IMR-90 (cell line): ENCODE results near the gene RNF31. TPM values are rescaled to one million over a fixed set of nuclear protein-coding genes. Genes with fewer than 3 reads are reported as not detected.

Experiments
- ATAC-seq: fragments of 200-7000 bp; cut with Tn5 transposase; 2 replicates; pipeline ENCODE4 v1.9.1; 2020; ENCODE audit warnings: low read depth, mild to moderate bottlenecking, moderate library complexity
- BruUV-seq: library from RNA; stranded (reverse); fragments of 400-500 nt; replicated peaks from 2 replicates; lab custom pipeline; 2021; lab: Mats Ljungman, UMichigan
- CTCF ChIA-PET: fragments of 300-600 bp; formaldehyde crosslinking; extraction: SDS; loops from one replicate; lab custom pipeline; 2021; ENCODE audit warnings: antibody characterized with exemption; lab: Yijun Ruan, JAX
- POLR2A ChIA-PET: fragments of 300-600 bp; sonication (Branson Sonifier 250); formaldehyde crosslinking; loops from one replicate; lab custom pipeline; 2022; ENCODE audit warnings: antibody characterized with exemption; ENCODE audit not compliant: unreplicated experiment; lab: Charles Lee
- DNase-seq: peaks from one replicate; pipeline ENCODE4 v3.0.0; 2013
- H2AFZ ChIP-seq: replicated peaks from 2 replicates; pipeline ENCODE3; 2013; ENCODE audit warnings: low read length, mild to moderate bottlenecking; ENCODE audit not compliant: poor library complexity
- H2AK5ac ChIP-seq: 2 replicates; pipeline ENCODE4 v1.6.1; 2013; ENCODE audit warnings: low read depth, low read length, inconsistent platforms
- H2AK9ac ChIP-seq: replicated peaks from 2 replicates; pipeline ENCODE3; 2013; ENCODE audit warnings: mild to moderate bottlenecking, low read depth, low read length, moderate library complexity; ENCODE audit not compliant: poor library complexity
- H2BK120ac ChIP-seq: 2 replicates; pipeline ENCODE4 v1.6.1; 2013; ENCODE audit warnings: low read depth, low read length, inconsistent platforms
- H2BK15ac ChIP-seq: 3 replicates; pipeline ENCODE4 v1.6.1; 2013; ENCODE audit warnings: low read depth, low read length, inconsistent platforms
- H2BK20ac ChIP-seq: 2 replicates; pipeline ENCODE4 v1.6.1; 2013; ENCODE audit warnings: low read depth, mild to moderate bottlenecking, inconsistent platforms, low read length, moderate library complexity
- H2BK5ac ChIP-seq: 2 replicates; pipeline ENCODE4 v1.6.1; 2013; ENCODE audit warnings: mild to moderate bottlenecking, low read depth, low read length, inconsistent platforms; ENCODE audit not compliant: poor library complexity, severe bottlenecking
- H3K14ac ChIP-seq: replicated peaks from 2 replicates; pipeline ENCODE4 v1.6.1; 2013; ENCODE audit warnings: low read depth, low read length, inconsistent platforms
- H3K18ac ChIP-seq: 2 replicates; pipeline ENCODE4 v1.6.1; 2013; ENCODE audit warnings: low read depth, low read length, control low read depth
- H3K23ac ChIP-seq: 2 replicates; pipeline ENCODE4 v1.6.1; 2013; ENCODE audit warnings: low read depth, low read length, inconsistent platforms
- H3K27ac ChIP-seq: 2 replicates; pipeline ENCODE4 v1.5.1; 2013; ENCODE audit warnings: mild to moderate bottlenecking, control low read depth, low read length; ENCODE audit not compliant: insufficient read depth
- H3K27me3 ChIP-seq: 2 replicates; pipeline ENCODE4 v1.6.1; 2013; ENCODE audit warnings: low read length; ENCODE audit not compliant: control insufficient read depth, insufficient read depth
- H3K36me3 ChIP-seq: 2 replicates; pipeline ENCODE4 v1.6.1; 2013; ENCODE audit warnings: low read length, mixed read lengths; ENCODE audit not compliant: control insufficient read depth, insufficient read depth
- H3K4ac ChIP-seq: 2 replicates; pipeline ENCODE4 v1.6.1; 2013; ENCODE audit warnings: low read depth, low read length, inconsistent platforms
- H3K4me1 ChIP-seq: 2 replicates; pipeline ENCODE4 v1.6.1; 2013; ENCODE audit warnings: low read length, mixed read lengths; ENCODE audit not compliant: control insufficient read depth, insufficient read depth
- H3K4me2 ChIP-seq: 2 replicates; pipeline ENCODE4 v1.6.1; 2013; ENCODE audit warnings: low read depth, mild to moderate bottlenecking, control low read depth, low read length, moderate library complexity
- H3K4me3 ChIP-seq: 2 replicates; pipeline ENCODE4 v1.5.1; 2013; ENCODE audit warnings: low read depth, mild to moderate bottlenecking, control low read depth, low read length, moderate library complexity; ENCODE audit not compliant: insufficient read depth
- H3K56ac ChIP-seq: 2 replicates; pipeline ENCODE4 v1.6.1; 2013; ENCODE audit warnings: low read length, inconsistent platforms; ENCODE audit not compliant: insufficient read depth; ENCODE audit errors: extremely low read depth
- H3K79me1 ChIP-seq, 2 experiments: 2 replicates each; pipeline ENCODE4 v1.6.1; 2013; ENCODE audit warnings: low read length in 2 of 2, inconsistent platforms in 1 of 2, low read depth in 1 of 2
- H3K9ac ChIP-seq: 2 replicates; pipeline ENCODE4 v1.6.1; 2013; ENCODE audit warnings: low read depth, low read length, control low read depth
- H3K9me1 ChIP-seq: 2 replicates; pipeline ENCODE4 v1.6.1; 2013; ENCODE audit warnings: low read length, inconsistent platforms; ENCODE audit not compliant: insufficient read depth
- H3K9me3 ChIP-seq: 2 replicates; pipeline ENCODE4 v1.6.1; 2013; ENCODE audit warnings: low read length; ENCODE audit not compliant: control insufficient read depth, insufficient read depth
- H4K20me1 ChIP-seq: 2 replicates; pipeline ENCODE4 v1.6.1; 2013; ENCODE audit warnings: low read length, inconsistent platforms; ENCODE audit not compliant: insufficient read depth
- H4K5ac ChIP-seq: 2 replicates; pipeline ENCODE4 v1.6.1; 2013; ENCODE audit warnings: mild to moderate bottlenecking, low read depth, low read length, control low read depth
- H4K8ac ChIP-seq, 2 experiments: 2 replicates each; pipeline ENCODE4 v1.6.1; 2013; ENCODE audit warnings: low read depth in 2 of 2, low read length in 2 of 2, control low read depth in 1 of 2, inconsistent platforms in 1 of 2
- H4K91ac ChIP-seq: 2 replicates; pipeline ENCODE4 v1.6.1; 2013; ENCODE audit warnings: low read depth, low read length, inconsistent platforms; ENCODE audit not compliant: insufficient read depth
- MAZ ChIP-seq: IDR thresholded peaks from 2 replicates; pipeline ENCODE4 v1.6.1; 2012; ENCODE audit warnings: low read depth, mild to moderate bottlenecking, low read length, improper control_type of control experiment, moderate library complexity, borderline replicate concordance
- MXI1 ChIP-seq: IDR thresholded peaks from 2 replicates; pipeline ENCODE4 v1.6.1; 2012; ENCODE audit warnings: low read depth, mild to moderate bottlenecking, low read length, moderate library complexity, borderline replicate concordance
- NFE2L2 ChIP-seq: fragments of 150-350 bp; IDR thresholded peaks from 2 replicates; pipeline ENCODE4 v1.6.1; 2016; ENCODE audit warnings: low read depth, mild to moderate bottlenecking, low read length
- RCOR1 ChIP-seq: IDR thresholded peaks from 2 replicates; pipeline ENCODE4 v1.6.1; 2012; ENCODE audit warnings: mild to moderate bottlenecking, low read length, improper control_type of control experiment; ENCODE audit not compliant: insufficient replicate concordance
- RFX5 ChIP-seq: IDR thresholded peaks from 2 replicates; pipeline ENCODE4 v1.8.0; 2012; ENCODE audit warnings: low read depth, mild to moderate bottlenecking, low read length, moderate library complexity
- SMC3 ChIP-seq: fragments of 150-350 bp; IDR thresholded peaks from 2 replicates; pipeline ENCODE4 v1.6.1; 2016; ENCODE audit warnings: low read depth, mild to moderate bottlenecking, antibody characterized with exemption, low read length, moderate library complexity
- WGBS, 2 experiments: methylation state at CpG; one replicate each; pipeline versions ENCODE4 v1.1.5 to v1.1.7; 2013; ENCODE audit warnings: missing lambda C conversion rate in 2 of 2; ENCODE audit not compliant: insufficient read length in 1 of 2; ENCODE audit errors: extremely low coverage in 2 of 2; 5-methylcytosine and 5-hydroxymethylcytosine counted together
- dilution Hi-C: fragments of 300-500 bp; cut with HindIII; formaldehyde crosslinking; loops from one replicate; pipeline ENCODE4 v1.14.3; 2018; ENCODE audit warnings: low sequenced_read_pairs; ENCODE audit not compliant: unreplicated experiment
- in situ Hi-C: fragments of 300-500 bp; cut with MboI; formaldehyde crosslinking; loops from 3 replicates; pipeline ENCODE4 v1.14.3; 2019; ENCODE audit warnings: low sequenced_read_pairs, inconsistent platforms, mixed read lengths
- intact Hi-C: fragments of 100-400 bp; cut with micrococcal nuclease; formaldehyde crosslinking; loops from 2 replicates; pipeline ENCODE4 v1.10.0; 2022
- polyA plus RNA-seq, 3 experiments: library from polyadenylated mRNA; depleted of rRNA; stranded (reverse); fragments of >200 nt; gene quantifications; 2 replicates each; pipeline ENCODE4 v1.2.3, GENCODE V29; 2012; ENCODE audit warnings: low replicate concordance in 1 of 3
- total RNA-seq: library from RNA; depleted of rRNA; stranded (reverse); fragments of >200 nt; gene quantifications from 2 replicates; pipeline ENCODE4 v1.2.3, GENCODE V29; 2012

RNF31 gene
- total and polyA plus RNA-seq, 2 of the 4 experiments (the other 2 are of a cell fraction) = 31.6 to 37.5 TPM

DNA sequence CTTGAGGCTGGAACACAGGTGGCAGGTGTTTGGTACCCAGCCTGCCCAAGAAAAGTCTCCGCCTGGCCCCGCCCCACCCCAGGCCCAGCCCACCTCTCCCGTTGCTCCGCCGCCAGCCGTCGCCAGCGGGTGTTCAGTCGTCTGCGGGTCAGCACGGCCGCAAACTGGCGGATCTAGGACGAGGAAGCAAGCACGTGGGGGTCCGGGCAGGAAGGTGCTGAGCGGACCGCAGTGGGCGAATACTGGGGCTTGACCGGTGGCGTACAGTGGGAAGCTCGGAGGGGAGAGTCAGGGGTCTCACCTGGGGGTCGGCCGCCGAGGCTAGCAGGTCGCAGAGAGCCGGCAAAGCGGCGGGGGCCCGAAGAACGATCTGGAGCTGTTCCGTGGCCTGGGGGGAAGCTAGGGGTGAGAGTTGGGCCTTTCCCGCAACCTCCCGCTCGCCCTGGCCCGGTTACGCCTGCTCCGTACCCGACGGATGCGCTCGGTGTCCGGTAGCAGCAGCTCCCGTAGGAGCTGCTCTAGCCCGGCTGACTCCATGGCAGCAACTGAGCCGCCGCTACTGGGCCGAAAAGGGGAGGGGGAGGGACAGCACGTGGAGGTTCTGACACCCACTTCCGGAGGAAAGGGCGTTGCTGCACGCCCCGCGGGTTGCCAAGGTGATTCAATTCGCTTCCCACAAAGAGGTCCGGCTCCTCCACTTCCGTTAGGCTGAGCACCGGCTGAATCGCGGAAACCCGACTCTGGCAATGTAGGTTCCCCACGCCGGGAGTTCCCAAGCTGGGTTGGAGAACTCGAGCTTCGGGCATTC lies 41.2 kb downstream of the RNF31 start, which contains the start of gene IPO4 (continued):
- TF ChIP-seq SMC3 (peak; percentile 20; the same call in 1 of the 2 replicates), RCOR1 (no peak)

DNA sequence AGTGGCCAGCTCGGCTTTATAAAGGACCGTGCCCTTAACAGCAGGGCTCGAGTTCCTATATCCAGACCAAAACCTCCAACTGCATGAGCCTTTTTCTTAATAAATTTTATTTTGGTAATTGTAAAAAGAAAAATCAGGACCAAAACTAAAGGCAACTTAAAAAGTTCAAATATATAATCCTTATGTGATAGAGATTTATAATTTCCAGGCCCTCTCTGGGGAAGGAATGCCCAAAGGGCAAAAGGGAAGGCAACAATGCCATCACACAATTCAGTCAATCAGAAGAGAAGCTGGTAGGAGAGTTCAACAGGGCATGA lies 41.7 kb downstream of the RNF31 start:
- dilution Hi-C loops = no loop called here
- H3K4me1 ChIP-seq = peaks cover 4% of the 10 kb centered on the region
- H3K23ac ChIP-seq = no peak overlapping the region
- H3K27me3 ChIP-seq = no peaks in the 10 kb centered on the region
- H2BK5ac ChIP-seq = no peak overlapping the region
- no CpG with 5 or more reads among the region's 3 CpGs for whole genome bisulfite sequencing, 2 experiments
- peaks cover 18% of the 10 kb centered on the region for H3K9me1 ChIP-seq
- TF ChIP-seq MAZ (no peak), RFX5 (no peak), MXI1 (no peak), NFE2L2 (no peak)
- H3K14ac ChIP-seq = no peak overlapping the region
- no peaks in the 10 kb centered on the region for H4K20me1 ChIP-seq
- no peak overlapping the region for H2BK120ac ChIP-seq
- intact Hi-C loops = no loop called here
- DNase-seq (no peak), ATAC-seq (no peak)
- H3K36me3 ChIP-seq = peaks cover 49% of the 10 kb centered on the region
- peak overlapping the region; percentile 18 for H3K4me2 ChIP-seq
- H3K4me3 ChIP-seq = no peak overlapping the region
- H4K8ac ChIP-seq = peak overlapping the region; percentile 6 to 89; a peak in 2 of 4 replicates
- 0 out of 2 replicates have a peak overlapping the region, but pooled peaks have one; percentile 16 for H2AK5ac ChIP-seq
- no peak overlapping the region for H3K4ac ChIP-seq
- H3K18ac ChIP-seq = no peak overlapping the region
- H3K56ac ChIP-seq = no peak overlapping the region
- no peak overlapping the region for H3K9ac ChIP-seq
- in situ Hi-C loops = no loop called here
- no peak overlapping the region for H2BK15ac ChIP-seq
- peak overlapping the region; percentile 99 for H2AK9ac ChIP-seq
- ChIA-PET POLR2A (interaction anchor here (0.6 kb wide), 1 partner anchor 9 kb away, joined by 3 read pairs; no protein-coding TSS in a partner anchor), CTCF (interaction anchor here (1.0 to 1.3 kb wide), 2 partner anchors 28 to 108 kb away, joined by 3 to 4 read pairs; partner anchors contain the start of gene IRF9)
- no peak overlapping the region for H4K91ac ChIP-seq
- peaks cover 24 to 70% of the 10 kb centered on the region in 2 experiments for H3K79me1 ChIP-seq
- no TSS peak for BruUV-seq
- 0 out of 2 replicates have a peak overlapping the region, but pooled peaks have one; percentile 15 for H4K5ac ChIP-seq
- peak overlapping the region; percentile 96 for H2AFZ ChIP-seq
- no peak overlapping the region for H2BK20ac ChIP-seq
- no peak overlapping the region for H3K27ac ChIP-seq
- H3K9me3 ChIP-seq = no peaks in the 10 kb centered on the region
